ENCODE measurements around the gene AMFR.

GRCh38 chr16:56350491-56351405 is 74.6 kb downstream of the AMFR start:
- TF ChIP-seq CTCF (conservative IDR thresholded peaks at IDR 0.05) (no peak), EZH2 (IDR thresholded peaks at IDR 0.05; ENCODE audit: low read depth) (no peak)
